Hepatocyte (in vitro differentiated cells): Measurements from ENCODE around the gene TBC1D2. TPM values are rescaled to one million over a fixed set of nuclear protein-coding genes. Genes with fewer than 3 reads are reported as not detected.

Experiments used
- DNase-seq: peaks from one replicate; pipeline ENCODE4 v3.0.0-alpha.2; 2016; ENCODE audit warnings: low spot score
- H2AFZ ChIP-seq: fragments of 200-600 bp; sonication (generic); 2 replicates; pipeline ENCODE4 v1.6.0; 2016; ENCODE audit warnings: antibody characterized with exemption, mild to moderate bottlenecking
- H3K27ac ChIP-seq: fragments of 200-600 bp; sonication (generic); 2 replicates; pipeline ENCODE4 v1.5.1; 2016; ENCODE audit warnings: mild to moderate bottlenecking
- H3K27me3 ChIP-seq: fragments of 200-600 bp; sonication (generic); 2 replicates; pipeline ENCODE4 v1.6.1; 2016
- H3K36me3 ChIP-seq: fragments of 200-600 bp; sonication (generic); replicated peaks from 2 replicates; pipeline ENCODE4 v1.5.1; 2016; ENCODE audit warnings: low read depth; ENCODE audit not compliant: insufficient read depth
- H3K4me1 ChIP-seq: fragments of 200-600 bp; sonication (generic); 2 replicates; pipeline ENCODE4 v1.5.1; 2016; ENCODE audit warnings: mild to moderate bottlenecking, moderate library complexity; ENCODE audit not compliant: insufficient read depth
- H3K4me2 ChIP-seq: fragments of 200-600 bp; sonication (generic); 2 replicates; pipeline ENCODE4 v1.6.0; 2016
- H3K4me3 ChIP-seq: fragments of 200-600 bp; sonication (generic); 2 replicates; pipeline ENCODE4 v1.5.1; 2016; ENCODE audit warnings: mild to moderate bottlenecking
- H3K79me2 ChIP-seq: fragments of 200-600 bp; sonication (generic); 2 replicates; pipeline ENCODE4 v1.6.0; 2017; ENCODE audit warnings: mild to moderate bottlenecking
- H3K9me2 ChIP-seq: fragments of 200-600 bp; sonication (generic); replicated peaks from 2 replicates; pipeline ENCODE4 v1.6.0; 2017; ENCODE audit warnings: mild to moderate bottlenecking; ENCODE audit not compliant: insufficient read depth
- H3K9me3 ChIP-seq: fragments of 200-600 bp; sonication (generic); 2 replicates; pipeline ENCODE4 v1.5.1; 2016; ENCODE audit warnings: low read depth, mild to moderate bottlenecking
- H4K20me1 ChIP-seq: fragments of 200-600 bp; sonication (generic); 2 replicates; pipeline ENCODE4 v1.6.0; 2016; ENCODE audit warnings: mild to moderate bottlenecking; ENCODE audit not compliant: insufficient read depth, poor library complexity, severe bottlenecking
- CTCF ChIP-seq: fragments of 200-600 bp; sonication (generic); IDR thresholded peaks from 2 replicates; pipeline ENCODE4 v1.5.1; 2016; ENCODE audit warnings: antibody characterized with exemption, mild to moderate bottlenecking; ENCODE audit not compliant: poor library complexity
- EZH2 ChIP-seq: fragments of 200-600 bp; sonication (generic); IDR thresholded peaks from 2 replicates; pipeline ENCODE4 v1.6.1; 2016; ENCODE audit warnings: antibody characterized with exemption, mild to moderate bottlenecking, borderline replicate concordance
- EZH2phosphoT487 ChIP-seq: fragments of 200-600 bp; sonication (generic); IDR thresholded peaks from one replicate; pipeline ENCODE4 v1.6.1; 2018; ENCODE audit warnings: antibody characterized with exemption, mild to moderate bottlenecking, low read depth, moderate library complexity; ENCODE audit not compliant: unreplicated experiment, severe bottlenecking
- WGBS: methylation state at CpG from one replicate; pipeline ENCODE4 v1.1.6; 2016; ENCODE audit warnings: low lambda C conversion rate; ENCODE audit errors: missing lambda C conversion rate; 5-methylcytosine and 5-hydroxymethylcytosine counted together
- polyA plus RNA-seq: library from polyadenylated mRNA; unstranded; fragments of >200 nt; fragmentation: Nextera tagmentation; extraction: Ambion mirVana; gene quantifications from 2 replicates; pipeline ENCODE4 v1.2.1, GENCODE V29; 2016
- total RNA-seq: library from RNA; depleted of rRNA; stranded (reverse); fragments of >200 nt; gene quantifications from 2 replicates; pipeline ENCODE4 v1.2.3, GENCODE V29; 2014

The TBC1D2 gene
- total and polyA plus RNA-seq, 2 experiments from 2014 or later = 20.0 to 31.6 TPM

GRCh38 chr9:98226516-98226915 is 28.9 kb downstream of the TBC1D2 start:
- no peaks in the 10 kb centered on the region for H3K36me3 ChIP-seq
- H3K4me2 ChIP-seq = no peak overlapping the region
- H3K79me2 ChIP-seq = no peaks in the 10 kb centered on the region
- H3K27me3 ChIP-seq = no peaks in the 10 kb centered on the region
- 41% methylated on average over 1 of the region's 1 CpG for WGBS
- no peak for DNase-seq
- H4K20me1 ChIP-seq = no peaks in the 10 kb centered on the region
- H3K27ac ChIP-seq = peak overlapping the region; percentile 92
- no peaks in the 10 kb centered on the region for H3K9me3 ChIP-seq
- no peak overlapping the region for H2AFZ ChIP-seq
- no peaks in the 10 kb centered on the region for H3K9me2 ChIP-seq
- peaks cover 65% of the 10 kb centered on the region for H3K4me1 ChIP-seq
- TF ChIP-seq EZH2phosphoT487 (no peak), CTCF (no peak), EZH2 (no peak)
- no peak overlapping the region for H3K4me3 ChIP-seq

- Histone ChIP-seq H4K20me1 (no peaks in the 10 kb centered on the region), H3K79me2 (no peaks in the 10 kb centered on the region), H3K4me1 (peaks cover 55% of the 10 kb centered on the region), H2AFZ (no peak overlapping the region), H3K27ac (peak overlapping the region; percentile 92), H3K36me3 (no peaks in the 10 kb centered on the region), H3K27me3 (no peaks in the 10 kb centered on the region), H3K9me3 (no peaks in the 10 kb centered on the region), H3K4me3 (no peak overlapping the region), H3K4me2 (no peak overlapping the region), H3K9me2 (no peaks in the 10 kb centered on the region)
- no peak for TF ChIP-seq EZH2
- no peak for TF ChIP-seq EZH2phosphoT487
- DNase-seq = no peak
- WGBS = 85% methylated on average over 6 of the region's 6 CpGs
Measured at GRCh38 chr9:98225015-98225442, 30.4 kb downstream of the TBC1D2 start.

GRCh38 chr9:98222885-98223691 is 32.4 kb downstream of the TBC1D2 start:
- Histone ChIP-seq H3K27ac (peak overlapping the region; percentile 81), H3K9me2 (no peaks in the 10 kb centered on the region), H3K79me2 (no peaks in the 10 kb centered on the region), H3K27me3 (no peaks in the 10 kb centered on the region), H2AFZ (no peak overlapping the region), H3K4me2 (no peak overlapping the region), H3K4me3 (no peak overlapping the region), H3K4me1 (peaks cover 35% of the 10 kb centered on the region), H3K36me3 (no peaks in the 10 kb centered on the region), H4K20me1 (no peaks in the 10 kb centered on the region), H3K9me3 (no peaks in the 10 kb centered on the region)
- TF ChIP-seq EZH2 (no peak), EZH2phosphoT487 (no peak), CTCF (no peak)
- WGBS = 81% methylated on average over 5 of the region's 5 CpGs
- no peak for DNase-seq

- TF ChIP-seq CTCF = no peak
- H3K9me2 ChIP-seq = no peaks in the 10 kb centered on the region
- no peak overlapping the region for H3K4me2 ChIP-seq
- H3K4me1 ChIP-seq = peaks cover 14% of the 10 kb centered on the region
- no peaks in the 10 kb centered on the region for H3K79me2 ChIP-seq
- H3K36me3 ChIP-seq = no peaks in the 10 kb centered on the region
- no peak overlapping the region for H3K4me3 ChIP-seq
- no peaks in the 10 kb centered on the region for H3K9me3 ChIP-seq
- H3K27ac ChIP-seq = no peak overlapping the region
- 95% methylated on average over 18 of the region's 21 CpGs for WGBS
- DNase-seq = no peak
- H2AFZ ChIP-seq = no peak overlapping the region
- no peaks in the 10 kb centered on the region for H4K20me1 ChIP-seq
- no peaks in the 10 kb centered on the region for H3K27me3 ChIP-seq
Measured at GRCh38 chr9:98220911-98221310, 34.5 kb downstream of the TBC1D2 start.
